K562 (cell line): ENCODE measurements around the gene ZNF488. TPM values are rescaled to one million over a fixed set of nuclear protein-coding genes. Genes with fewer than 3 reads are reported as not detected.
A peak's percentile ranks its signal among the peaks of the same experiment; 100 is the strongest.

Experiments
- BRCA1 ChIP-seq, 2 experiments: fragments of 450-650 bp in 1 of 2; sonication (generic) in 1 of 2; formaldehyde crosslinking in 1 of 2; IDR thresholded peaks; 2 replicates each; pipeline versions ENCODE4 v1.5.0 to v1.6.1; 2017 to 2020; ENCODE audit warnings: mild to moderate bottlenecking in 1 of 2, missing genetic modification reagents in 1 of 2
- CBX3 ChIP-seq, 2 experiments: IDR thresholded peaks; 1 replicate in 1 of 2; 2 replicates in 1 of 2; pipeline ENCODE4 v1.6.1; 2012; ENCODE audit warnings: inconsistent platforms in 2 of 2, low read length in 2 of 2, borderline replicate concordance in 1 of 2, control low read depth in 1 of 2
- DIDO1 ChIP-seq: fragments of 450-650 bp; IDR thresholded peaks from 2 replicates; pipeline ENCODE4 v1.6.1; 2016; ENCODE audit warnings: low read depth, missing biosample characterization, missing genetic modification characterization
- ETV6 ChIP-seq, 3 experiments: fragments of 150-350 bp in 1 of 3; sonication (generic) in 1 of 3; formaldehyde crosslinking in 1 of 3; IDR thresholded peaks; 2 replicates each; pipeline versions ENCODE4 v1.6.1 to v1.8.0; 2014 to 2022; ENCODE audit warnings: borderline replicate concordance in 2 of 3, low read depth in 2 of 3, antibody characterized with exemption in 1 of 3, low read length in 1 of 3, mild to moderate bottlenecking in 1 of 3, missing genetic modification reagents in 1 of 3
- HDAC3 ChIP-seq: fragments of 450-650 bp; IDR thresholded peaks from 2 replicates; pipeline ENCODE4 v1.6.1; 2018; ENCODE audit warnings: borderline replicate concordance, mild to moderate bottlenecking, moderate library complexity; ENCODE audit not compliant: partially characterized antibody
- MCM5 ChIP-seq: fragments of 450-650 bp; IDR thresholded peaks from 2 replicates; pipeline ENCODE4 v1.6.1; 2016; ENCODE audit warnings: low read depth
- NFYB ChIP-seq: IDR thresholded peaks from 2 replicates; pipeline ENCODE4 v1.6.1; 2011; ENCODE audit warnings: mild to moderate bottlenecking, moderate library complexity; ENCODE audit not compliant: insufficient read length; ENCODE audit errors: extremely low read depth
- PTTG1 ChIP-seq: fragments of 450-650 bp; IDR thresholded peaks from 2 replicates; pipeline ENCODE4 v1.6.1; 2016; ENCODE audit warnings: low read depth, mild to moderate bottlenecking, missing genetic modification characterization, missing compliant biosample characterization
- RBM22 ChIP-seq: fragments of 200-400 bp; formaldehyde crosslinking; IDR thresholded peaks from 2 replicates; pipeline ENCODE4 v1.6.1; 2018; ENCODE audit warnings: low read length, low read depth; ENCODE audit not compliant: poor library complexity, severe bottlenecking
- RBM25 ChIP-seq: fragments of 200-400 bp; formaldehyde crosslinking; IDR thresholded peaks from 2 replicates; pipeline ENCODE4 v1.6.1; 2018; ENCODE audit warnings: low read length, low read depth, moderate library complexity; ENCODE audit not compliant: severe bottlenecking
- RUNX1 ChIP-seq: sonication (generic); IDR thresholded peaks from 2 replicates; pipeline ENCODE4 v1.6.1; 2016; ENCODE audit warnings: antibody characterized with exemption, low read depth
- SAFB2 ChIP-seq: fragments of 200-400 bp; formaldehyde crosslinking; IDR thresholded peaks from 2 replicates; pipeline ENCODE4 v1.6.1; 2018; ENCODE audit warnings: borderline replicate concordance, low read length, low read depth, moderate library complexity; ENCODE audit not compliant: severe bottlenecking
- TAF15 ChIP-seq: fragments of 200-400 bp; formaldehyde crosslinking; IDR thresholded peaks from 2 replicates; pipeline ENCODE4 v1.6.1; 2017; ENCODE audit warnings: mild to moderate bottlenecking, low read depth, low read length, moderate library complexity
- TOE1 ChIP-seq, 2 experiments: fragments of 450-650 bp in 1 of 2; sonication (generic) in 1 of 2; formaldehyde crosslinking in 1 of 2; IDR thresholded peaks; 2 replicates each; pipeline versions ENCODE4 v1.7.1 to v1.8.0; 2016 to 2022; ENCODE audit warnings: borderline replicate concordance in 2 of 2, mild to moderate bottlenecking in 2 of 2, antibody characterized with exemption in 1 of 2, inconsistent platforms in 1 of 2, low read depth in 1 of 2, missing genetic modification reagents in 1 of 2, moderate library complexity in 1 of 2
- ZNF140 ChIP-seq: fragments of 250-450 bp; sonication (Bioruptor Pico); IDR thresholded peaks from 2 replicates; pipeline ENCODE4 v1.8.0; 2021; ENCODE audit warnings: moderate library complexity, mild to moderate bottlenecking, inconsistent platforms
- ZNF431 ChIP-seq: sonication (generic); formaldehyde crosslinking; IDR thresholded peaks from 2 replicates; pipeline ENCODE4 v1.8.0; 2022; ENCODE audit warnings: mild to moderate bottlenecking, missing genetic modification reagents
- ZNF436 ChIP-seq: fragments of 250-450, 450-650 bp; sonication (Bioruptor Pico); formaldehyde crosslinking; IDR thresholded peaks from 2 replicates; pipeline ENCODE4 v1.7.0; 2020; ENCODE audit warnings: mild to moderate bottlenecking
- ZNF696 ChIP-seq: fragments of 250-450 bp; sonication (Bioruptor Pico); conservative IDR thresholded peaks from 2 replicates; pipeline ENCODE4 v1.4.0; 2020; ENCODE audit warnings: mild to moderate bottlenecking, moderate library complexity
- polyA plus RNA-seq, 8 experiments: library from polyadenylated mRNA; depleted of rRNA in 4 of 8; stranded (reverse) in 5 of 8; unstranded in 3 of 8; fragments of >200 nt; fragmentation: Nextera tagmentation in 2 of 8; fragmentation: Illumina TruSeq in 1 of 8; extraction: Ambion mirVana in 2 of 8; extraction: Trizol in 1 of 8; gene quantifications; 2 replicates each; pipeline versions ENCODE4 v1.2.1 to v1.2.3, GENCODE V29; 2011 to 2014; ENCODE audit warnings: inconsistent platforms in 1 of 8, missing spikeins in 1 of 8
- total RNA-seq, 7 experiments: library from RNA; depleted of rRNA in 6 of 7; stranded (reverse); fragments of >200 nt in 6 of 7; fragmentation: Illumina TruSeq in 2 of 7; extraction: Trizol in 2 of 7; gene quantifications; 2 replicates each; pipeline versions ENCODE4 v1.2.1 to v1.2.3, GENCODE V29; 2011 to 2021; ENCODE audit warnings: low replicate concordance in 1 of 7
- TF ChIP-seq, protein P1 (sequence below): fragments of 450-650 bp; IDR thresholded peaks from 2 replicates; pipeline ENCODE4 v1.6.1; 2016; ENCODE audit warnings: missing biosample characterization, missing genetic modification characterization
- TF ChIP-seq, protein P2 (sequence below): fragments of 250-450 bp; sonication (Bioruptor Pico); IDR thresholded peaks from 2 replicates; pipeline ENCODE4 v1.4.0; 2020; ENCODE audit warnings: mild to moderate bottlenecking, moderate library complexity
- TF ChIP-seq, protein P3 (sequence below): sonication (generic); formaldehyde crosslinking; IDR thresholded peaks from 2 replicates; pipeline ENCODE4 v1.5.0; 2020; ENCODE audit warnings: missing genetic modification reagents
- TF ChIP-seq, protein P4 (sequence below), 2 experiments: fragments of 450-650 bp in 1 of 2; sonication (generic) in 1 of 2; formaldehyde crosslinking; conservative IDR thresholded peaks; 2 replicates each; pipeline versions ENCODE4 v1.4.0 to v1.8.1; 2020 to 2022; ENCODE audit warnings: mild to moderate bottlenecking in 1 of 2, missing genetic modification reagents in 1 of 2

The ZNF488 gene
- total and polyA plus RNA-seq, 9 of the 15 experiments (the other 6 are each of a cell fraction or from before 2014, with no cell fraction given) = 0.03 to 0.09 (median 0.05) TPM; not detected in 3

DNA sequence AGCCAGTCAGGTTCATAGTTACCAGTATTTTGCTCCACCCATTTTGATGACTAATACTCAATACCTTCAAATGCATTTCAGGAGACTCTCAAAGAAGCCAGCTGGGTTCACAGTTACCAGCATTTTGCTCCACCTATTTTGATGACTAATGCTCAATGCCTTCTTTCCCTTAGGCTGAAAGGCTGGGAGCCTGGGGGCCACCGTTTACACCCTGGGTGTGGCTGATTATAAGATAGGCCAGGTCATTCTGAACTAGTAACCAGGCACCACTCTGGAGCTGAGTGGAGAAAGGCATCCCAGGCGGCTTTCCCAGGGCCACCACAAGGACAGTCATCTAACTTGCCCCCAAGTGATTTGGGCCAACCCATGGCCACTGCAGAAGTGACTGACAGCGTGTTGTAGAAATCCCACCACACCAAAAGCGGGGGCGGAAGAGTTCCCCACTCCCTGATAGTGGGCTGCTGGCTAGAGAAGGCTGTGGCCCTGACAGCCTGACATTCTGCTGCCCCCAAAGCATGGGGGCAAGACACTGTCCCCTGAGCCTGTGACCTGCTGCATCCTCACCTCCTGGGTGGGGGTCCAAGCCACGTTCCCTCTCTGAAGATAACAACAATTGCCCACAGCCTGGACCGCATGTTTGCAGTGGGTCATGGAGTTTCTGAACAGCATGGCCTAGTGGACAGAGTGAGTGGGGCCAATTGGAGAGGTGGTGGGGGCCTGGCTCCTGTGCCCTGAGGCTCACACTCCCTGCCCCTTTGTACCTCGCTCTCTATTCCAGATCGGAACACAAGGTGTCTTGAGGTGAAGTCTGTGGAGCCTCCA is 23.0 kb upstream of the ZNF488 start (continued):
- TF ChIP-seq BRCA1 (IDR thresholded peaks at IDR 0.05) (no peak), BRCA1 (CRISPR knock-in tag; IDR thresholded peaks at IDR 0.05) (no peak), ZNF431 (no peak), ZNF436 (CRISPR knock-in tag) (no peak), ZNF140 (no peak), CBX3 (IDR thresholded peaks at IDR 0.05; ENCODE audit: borderline replicate concordance in 1 of 2, low read length in 2 of 2) (0 out of 3 replicates have a peak, but pooled peaks of 1 of the 2 experiments have one; percentile 44), RUNX1 (no peak), ETV6 (IDR thresholded peaks at IDR 0.05; ENCODE audit: borderline replicate concordance in 1 of 2, low read depth in 2 of 2, low read length in 1 of 2) (no peak), ETV6 (CRISPR knock-in tag; IDR thresholded peaks at IDR 0.05; ENCODE audit: borderline replicate concordance) (no peak), TAF15 (no peak), RBM25 (no peak), HDAC3 (no peak), SAFB2 (no peak), PTTG1 (tag) (no peak), NFYB (no peak), MCM5 (no peak), DIDO1 (tag) (no peak), RBM22 (no peak), TOE1 (IDR thresholded peaks at IDR 0.05; ENCODE audit: borderline replicate concordance) (no peak), TOE1 (CRISPR knock-in tag; IDR thresholded peaks at IDR 0.05; ENCODE audit: borderline replicate concordance, low read depth) (no peak), ZNF696 (no peak)
- TF ChIP-seq, protein P1, sequence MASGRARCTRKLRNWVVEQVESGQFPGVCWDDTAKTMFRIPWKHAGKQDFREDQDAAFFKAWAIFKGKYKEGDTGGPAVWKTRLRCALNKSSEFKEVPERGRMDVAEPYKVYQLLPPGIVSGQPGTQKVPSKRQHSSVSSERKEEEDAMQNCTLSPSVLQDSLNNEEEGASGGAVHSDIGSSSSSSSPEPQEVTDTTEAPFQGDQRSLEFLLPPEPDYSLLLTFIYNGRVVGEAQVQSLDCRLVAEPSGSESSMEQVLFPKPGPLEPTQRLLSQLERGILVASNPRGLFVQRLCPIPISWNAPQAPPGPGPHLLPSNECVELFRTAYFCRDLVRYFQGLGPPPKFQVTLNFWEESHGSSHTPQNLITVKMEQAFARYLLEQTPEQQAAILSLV (tag) = no peak
- TF ChIP-seq, protein P2, sequence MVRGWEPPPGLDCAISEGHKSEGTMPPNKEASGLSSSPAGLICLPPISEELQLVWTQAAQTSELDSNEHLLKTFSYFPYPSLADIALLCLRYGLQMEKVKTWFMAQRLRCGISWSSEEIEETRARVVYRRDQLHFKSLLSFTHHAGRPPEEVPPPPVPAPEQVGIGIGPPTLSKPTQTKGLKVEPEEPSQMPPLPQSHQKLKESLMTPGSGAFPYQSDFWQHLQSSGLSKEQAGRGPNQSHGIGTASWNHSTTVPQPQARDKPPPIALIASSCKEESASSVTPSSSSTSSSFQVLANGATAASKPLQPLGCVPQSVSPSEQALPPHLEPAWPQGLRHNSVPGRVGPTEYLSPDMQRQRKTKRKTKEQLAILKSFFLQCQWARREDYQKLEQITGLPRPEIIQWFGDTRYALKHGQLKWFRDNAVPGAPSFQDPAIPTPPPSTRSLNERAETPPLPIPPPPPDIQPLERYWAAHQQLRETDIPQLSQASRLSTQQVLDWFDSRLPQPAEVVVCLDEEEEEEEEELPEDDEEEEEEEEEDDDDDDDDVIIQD = no peak
- TF ChIP-seq, protein P3, sequence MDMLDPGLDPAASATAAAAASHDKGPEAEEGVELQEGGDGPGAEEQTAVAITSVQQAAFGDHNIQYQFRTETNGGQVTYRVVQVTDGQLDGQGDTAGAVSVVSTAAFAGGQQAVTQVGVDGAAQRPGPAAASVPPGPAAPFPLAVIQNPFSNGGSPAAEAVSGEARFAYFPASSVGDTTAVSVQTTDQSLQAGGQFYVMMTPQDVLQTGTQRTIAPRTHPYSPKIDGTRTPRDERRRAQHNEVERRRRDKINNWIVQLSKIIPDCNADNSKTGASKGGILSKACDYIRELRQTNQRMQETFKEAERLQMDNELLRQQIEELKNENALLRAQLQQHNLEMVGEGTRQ (CRISPR knock-in tag) = no peak
- TF ChIP-seq, protein P4, sequence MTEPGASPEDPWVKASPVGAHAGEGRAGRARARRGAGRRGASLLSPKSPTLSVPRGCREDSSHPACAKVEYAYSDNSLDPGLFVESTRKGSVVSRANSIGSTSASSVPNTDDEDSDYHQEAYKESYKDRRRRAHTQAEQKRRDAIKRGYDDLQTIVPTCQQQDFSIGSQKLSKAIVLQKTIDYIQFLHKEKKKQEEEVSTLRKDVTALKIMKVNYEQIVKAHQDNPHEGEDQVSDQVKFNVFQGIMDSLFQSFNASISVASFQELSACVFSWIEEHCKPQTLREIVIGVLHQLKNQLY (CRISPR knock-in tag; conservative IDR thresholded peaks at IDR 0.05) = no peak
